ENCODE results near the gene ORC5. TPM values are rescaled to one million over a fixed set of nuclear protein-coding genes. Genes with fewer than 3 reads are reported as not detected.

Gene ORC5
- total RNA-seq, result 18.3 and 22.4 TPM in 2 replicates

GRCh38 chr7:104207731-104208420 lies at the start of gene ORC5:
ORC5 (minus strand) TSS chr7:104208013; CDS start chr7:104207904, 109 bp downstream.

Other genes starting within 250 kb of the ORC5 start
- 1.9 and 3.4 TPM in 2 replicates for gene RELN, start 218.4 kb downstream of the ORC5 start, total RNA-seq
- gene LHFPL3, start 120.6 kb upstream of the ORC5 start, total RNA-seq, result not detected in 2 replicates